Measurements from ENCODE around the gene MAEA. TPM values are rescaled to one million over a fixed set of nuclear protein-coding genes. Genes with fewer than 3 reads are reported as not detected.

The MAEA gene
- total RNA-seq, 2 donors from 2014 or later, result 48.8 to 72.7 TPM

- no peak overlapping the region for H3K4me3 Mint-ChIP-seq
Measured at GRCh38 chr4:1299301-1299860, 9.7 kb downstream of the MAEA start.

DNA sequence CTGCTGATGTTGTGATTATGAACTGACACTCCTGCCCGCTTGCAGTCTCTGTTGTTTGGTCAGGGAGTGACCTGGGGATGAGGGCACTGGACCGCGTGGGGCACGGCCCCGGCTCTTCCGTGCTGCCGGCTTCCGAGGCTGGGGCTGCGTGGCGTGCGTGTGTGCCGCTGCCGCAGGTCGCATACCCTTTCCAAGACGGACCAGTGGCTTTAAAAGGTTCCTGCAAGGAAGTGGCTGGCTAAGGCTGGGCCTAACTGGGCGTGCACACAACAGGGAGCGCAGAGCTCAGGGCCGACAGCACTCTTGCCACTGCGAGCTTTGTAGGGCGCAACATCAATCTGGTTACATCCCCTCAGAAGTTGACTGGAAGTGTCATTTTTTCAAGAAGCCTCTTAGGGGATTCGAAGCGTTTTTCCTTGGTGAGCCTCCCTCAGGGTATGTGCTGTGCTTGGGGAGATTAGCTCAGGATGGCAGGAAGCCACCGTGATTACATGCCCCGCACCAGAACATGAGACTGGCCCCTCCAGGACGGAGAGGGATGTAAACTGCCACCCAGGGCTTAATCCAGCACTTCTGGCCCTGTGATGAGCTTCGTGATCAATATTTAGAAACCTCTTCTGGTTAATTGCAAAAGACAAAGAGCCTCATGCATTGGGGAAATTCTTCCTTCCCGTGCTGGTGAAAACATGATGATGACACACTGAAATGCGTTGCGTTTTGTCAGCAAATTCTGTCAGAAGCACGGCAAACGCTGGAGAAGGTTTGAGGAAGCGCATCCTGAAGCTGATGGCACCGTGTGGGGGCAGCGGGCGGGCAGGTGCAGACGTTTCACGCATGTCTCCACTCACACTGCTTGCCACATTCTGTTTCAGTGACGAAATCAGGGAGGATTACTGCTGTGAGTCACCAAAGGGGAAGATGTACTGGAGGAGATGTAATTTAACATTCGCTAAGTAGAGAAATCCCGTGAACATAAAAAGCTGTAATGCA, 11.1 kb downstream of the MAEA start:
- Histone ChIP-seq H3K4me1 (ENCODE audit: control insufficient read depth, insufficient read depth, low read length) (peaks cover 2% of the 10 kb centered on the region), H3K4me3 (ENCODE audit: low read length) (no peak overlapping the region), H3K27ac (ENCODE audit: low read depth, low read length) (no peak overlapping the region), H3K36me3 (ENCODE audit: control insufficient read depth, insufficient read depth, low read length) (peaks cover 34% of the 10 kb centered on the region), H3K9ac (ENCODE audit: extremely low read depth, low read length, poor library complexity, severe bottlenecking) (no peak overlapping the region), H3K27me3 (ENCODE audit: control insufficient read depth, insufficient read depth, low read length, poor library complexity, severe bottlenecking) (no peaks in the 10 kb centered on the region), H3K9me3 (ENCODE audit: control insufficient read depth, low read length) (no peaks in the 10 kb centered on the region)
- WGBS, 2 experiments (ENCODE audit: insufficient coverage in 1 of 2, insufficient read length in 1 of 2), result 90 to 91% methylated on average over 37 to 40 of the region's 40 CpGs
- peaks cover 18% of the 10 kb centered on the region for H3K4me1 Mint-ChIP-seq
- H3K9me3 Mint-ChIP-seq, result no peaks in the 10 kb centered on the region
- no peaks in the 10 kb centered on the region for H3K27me3 Mint-ChIP-seq (ENCODE audit: insufficient read depth)
- no peak for TF ChIP-seq CTCF (conservative IDR thresholded peaks at IDR 0.05)
- no peak for DNase-seq
- H3K36me3 Mint-ChIP-seq (ENCODE audit: low read depth), result peaks cover 50% of the 10 kb centered on the region
- no peak overlapping the region for H3K4me3 Mint-ChIP-seq
- H3K27ac Mint-ChIP-seq, result peak overlapping the region; percentile 12

More at GRCh38 chr4:1299301-1299860, 9.7 kb downstream of the MAEA start:
- H3K36me3 Mint-ChIP-seq (ENCODE audit: low read depth), result peaks cover 46% of the 10 kb centered on the region
- Histone ChIP-seq H3K9me3 (ENCODE audit: control insufficient read depth, low read length) (no peaks in the 10 kb centered on the region), H3K27me3 (ENCODE audit: control insufficient read depth, insufficient read depth, low read length, poor library complexity, severe bottlenecking) (no peaks in the 10 kb centered on the region), H3K27ac (ENCODE audit: low read depth, low read length) (no peak overlapping the region), H3K9ac (ENCODE audit: extremely low read depth, low read length, poor library complexity, severe bottlenecking) (no peak overlapping the region), H3K36me3 (ENCODE audit: control insufficient read depth, insufficient read depth, low read length) (peaks cover 29% of the 10 kb centered on the region), H3K4me3 (ENCODE audit: low read length) (no peak overlapping the region), H3K4me1 (ENCODE audit: control insufficient read depth, insufficient read depth, low read length) (peaks cover 2% of the 10 kb centered on the region)
- no peak for DNase-seq
- TF ChIP-seq CTCF (conservative IDR thresholded peaks at IDR 0.05), result no peak
- H3K27me3 Mint-ChIP-seq (ENCODE audit: insufficient read depth), result no peaks in the 10 kb centered on the region
- peaks cover 18% of the 10 kb centered on the region for H3K4me1 Mint-ChIP-seq
- no peak overlapping the region for H3K27ac Mint-ChIP-seq
- no peaks in the 10 kb centered on the region for H3K9me3 Mint-ChIP-seq
- WGBS, 2 experiments (ENCODE audit: insufficient coverage in 1 of 2, insufficient read length in 1 of 2), result 89 to 91% methylated on average over 11 to 15 of the region's 15 CpGs

DNA sequence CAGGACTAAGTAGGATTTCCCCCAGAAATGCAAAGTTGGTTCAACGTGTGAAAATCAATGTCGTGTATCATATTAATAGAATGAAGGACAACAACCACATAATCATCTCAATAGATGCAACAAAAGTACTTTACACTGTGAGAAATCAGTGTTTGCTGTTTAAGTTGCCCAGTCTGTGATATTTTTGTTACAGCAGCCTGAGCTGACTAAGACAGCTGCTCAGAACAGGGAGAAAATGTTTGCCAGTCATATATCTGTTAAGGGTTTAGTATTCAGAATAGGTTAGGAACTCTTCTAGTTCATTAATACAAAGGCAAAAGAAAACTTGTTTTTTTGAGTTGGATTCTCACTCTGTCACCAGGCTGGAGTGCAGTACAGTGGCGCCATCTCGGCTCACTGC, 12.5 kb downstream of the MAEA start:
- no peak for DNase-seq
- Histone ChIP-seq H3K9ac (ENCODE audit: extremely low read depth, low read length, poor library complexity, severe bottlenecking) (no peak overlapping the region), H3K4me1 (ENCODE audit: control insufficient read depth, insufficient read depth, low read length) (peaks cover 2% of the 10 kb centered on the region), H3K4me3 (ENCODE audit: low read length) (no peak overlapping the region), H3K27ac (ENCODE audit: low read depth, low read length) (no peak overlapping the region), H3K27me3 (ENCODE audit: control insufficient read depth, insufficient read depth, low read length, poor library complexity, severe bottlenecking) (no peaks in the 10 kb centered on the region), H3K9me3 (ENCODE audit: control insufficient read depth, low read length) (no peaks in the 10 kb centered on the region), H3K36me3 (ENCODE audit: control insufficient read depth, insufficient read depth, low read length) (peaks cover 34% of the 10 kb centered on the region)
- no peak for TF ChIP-seq CTCF (conservative IDR thresholded peaks at IDR 0.05)
- Mint-ChIP-seq H3K9me3 (no peaks in the 10 kb centered on the region), H3K36me3 (ENCODE audit: low read depth) (peaks cover 47% of the 10 kb centered on the region), H3K27me3 (ENCODE audit: insufficient read depth) (no peaks in the 10 kb centered on the region), H3K27ac (no peak overlapping the region), H3K4me1 (peaks cover 10% of the 10 kb centered on the region), H3K4me3 (no peak overlapping the region)
- 30 to 90% methylated on average over 2 to 4 of the region's 4 CpGs for WGBS, 2 experiments (ENCODE audit: insufficient coverage in 1 of 2, insufficient read length in 1 of 2)

Data from endodermal cell (in vitro differentiated cells).